GM23248 (cell line): ENCODE results near the gene GFPT1.

Experiments used
- EZH2 ChIP-seq: fragments of 200-600 bp; sonication (generic); IDR thresholded peaks from 2 replicates; pipeline ENCODE4 v1.6.1; 2018; ENCODE audit warnings: antibody characterized with exemption, mild to moderate bottlenecking; ENCODE audit not compliant: insufficient read depth, poor library complexity, severe bottlenecking
- EZH2phosphoT487 ChIP-seq: fragments of 200-600 bp; sonication (generic); IDR thresholded peaks from 2 replicates; pipeline ENCODE4 v1.6.1; 2018; ENCODE audit warnings: antibody characterized with exemption, moderate library complexity, mild to moderate bottlenecking, low read depth; ENCODE audit not compliant: insufficient read depth

- no peak for TF ChIP-seq EZH2
- no peak for TF ChIP-seq EZH2phosphoT487
Observed at GRCh38 chr2:69309351-69310110, 77.5 kb downstream of the GFPT1 start.
